ENCODE data around the gene GBP1. TPM values are rescaled to one million over a fixed set of nuclear protein-coding genes. Genes with fewer than 3 reads are reported as not detected.

Gene GBP1
- total and polyA plus RNA-seq, 7 donors, result 4.2 to 72.1 (median 24.2) TPM

GRCh38 chr1:89102021-89102420 is 37.0 kb upstream of the GBP1 start:
- no peaks in the 10 kb centered on the region for H3K4me1 ChIP-seq
- H3K36me3 ChIP-seq, result peaks cover 3 to 36% (median 17%) of the 10 kb centered on the region in 4 donors
- DNase-seq, result no peak
- no peak for TF ChIP-seq EP300 (IDR thresholded peaks at IDR 0.05)
- no peak for TF ChIP-seq CTCF (IDR thresholded peaks at IDR 0.05)
- TF ChIP-seq POLR2AphosphoS5 (IDR thresholded peaks at IDR 0.05), result no peak
- no peak for TF ChIP-seq POLR2A (IDR thresholded peaks at IDR 0.05)
- H3K27ac ChIP-seq, result no peak overlapping the region
- no peak overlapping the region for H3K4me3 ChIP-seq
- no peaks in the 10 kb centered on the region for H3K27me3 ChIP-seq
- intact Hi-C loops (cut with DNase I), result no loop called here
- H3K9me3 ChIP-seq, result no peaks in the 10 kb centered on the region

GRCh38 chr1:89100412-89100811 is 35.4 kb upstream of the GBP1 start:
- Histone ChIP-seq H3K27ac (no peak overlapping the region), H3K9me3 (no peaks in the 10 kb centered on the region), H3K4me1 (no peaks in the 10 kb centered on the region), H3K4me3 (no peak overlapping the region), H3K27me3 (no peaks in the 10 kb centered on the region), H3K36me3 (peaks cover 3 to 20% (median 10%) of the 10 kb centered on the region in 4 donors)
- no peak for TF ChIP-seq CTCF (IDR thresholded peaks at IDR 0.05)
- no peak for TF ChIP-seq POLR2A (IDR thresholded peaks at IDR 0.05)
- no peak for TF ChIP-seq EP300 (IDR thresholded peaks at IDR 0.05)
- 92 to 93% methylated on average over 3 of the region's 3 CpGs for WGBS, 2 donors
- intact Hi-C loops (cut with DNase I), result no loop called here
- no peak for DNase-seq

GRCh38 chr1:89098857-89099256 is 33.8 kb upstream of the GBP1 start:
- Histone ChIP-seq H3K36me3 (peaks cover 0 to 5% (median 0%) of the 10 kb centered on the region in 4 donors), H3K4me1 (no peaks in the 10 kb centered on the region), H3K27me3 (no peaks in the 10 kb centered on the region), H3K9me3 (no peaks in the 10 kb centered on the region), H3K4me3 (no peak overlapping the region), H3K27ac (no peak overlapping the region)
- DNase-seq, result no peak
- intact Hi-C loops (cut with DNase I), result no loop called here
- TF ChIP-seq POLR2A (IDR thresholded peaks at IDR 0.05), result no peak
- no peak for TF ChIP-seq EP300 (IDR thresholded peaks at IDR 0.05)
- no peak for TF ChIP-seq CTCF (IDR thresholded peaks at IDR 0.05)
- no peak for TF ChIP-seq POLR2AphosphoS5 (IDR thresholded peaks at IDR 0.05)
- 75 to 83% methylated on average over 3 of the region's 3 CpGs for WGBS, 2 donors

- Histone ChIP-seq H3K36me3 (no peaks in the 10 kb centered on the region), H3K27me3 (no peaks in the 10 kb centered on the region), H3K27ac (no peak overlapping the region), H3K9me3 (no peaks in the 10 kb centered on the region), H3K4me3 (no peak overlapping the region), H3K4me1 (no peaks in the 10 kb centered on the region)
- TF ChIP-seq POLR2AphosphoS5 (IDR thresholded peaks at IDR 0.05), result no peak
- no peak for TF ChIP-seq POLR2A (IDR thresholded peaks at IDR 0.05)
- TF ChIP-seq EP300 (IDR thresholded peaks at IDR 0.05), result no peak
- TF ChIP-seq CTCF (IDR thresholded peaks at IDR 0.05), result no peak
- 92% methylated on average over 2 of the region's 2 CpGs for WGBS, 2 donors
- intact Hi-C loops (cut with DNase I), result no loop called here
- no peak for DNase-seq
Observed at GRCh38 chr1:89095737-89096136, 30.7 kb upstream of the GBP1 start.

GRCh38 chr1:89089962-89090361 is 25.0 kb upstream of the GBP1 start:
- DNase-seq, result no peak
- no peak overlapping the region for H3K27ac ChIP-seq
- H3K27me3 ChIP-seq, result no peaks in the 10 kb centered on the region
- H3K9me3 ChIP-seq, result no peaks in the 10 kb centered on the region
- H3K4me1 ChIP-seq, result no peaks in the 10 kb centered on the region
- H3K36me3 ChIP-seq, result no peaks in the 10 kb centered on the region
- no peak overlapping the region for H3K4me3 ChIP-seq
- 81 to 89% methylated on average over 1 of the region's 1 CpG for whole genome bisulfite sequencing, 2 donors
- intact Hi-C loops (cut with DNase I), result no loop called here
- TF ChIP-seq POLR2AphosphoS5 (IDR thresholded peaks at IDR 0.05), result no peak
- TF ChIP-seq POLR2A (IDR thresholded peaks at IDR 0.05), result no peak
- no peak for TF ChIP-seq CTCF (IDR thresholded peaks at IDR 0.05)
- TF ChIP-seq EP300 (IDR thresholded peaks at IDR 0.05), result no peak
